H9 (cell line): Measurements from ENCODE around the gene SARNP. TPM values are rescaled to one million over a fixed set of nuclear protein-coding genes. Genes with fewer than 3 reads are reported as not detected.

Experiments
- DNase-seq: peaks from one replicate; pipeline ENCODE4 v3.0.0-alpha.2; 2017
- H2AFZ ChIP-seq: one replicate; pipeline ENCODE4 v1.6.1; 2013; ENCODE audit warnings: mild to moderate bottlenecking, low read length, control low read depth, moderate library complexity
- H2AK5ac ChIP-seq: 2 replicates; pipeline ENCODE4 v1.6.1; 2013; ENCODE audit warnings: low read length, control low read depth, mixed read lengths; ENCODE audit not compliant: insufficient read length
- H2BK120ac ChIP-seq: one replicate; pipeline ENCODE4 v1.6.1; 2013; ENCODE audit warnings: low read depth, mild to moderate bottlenecking, low read length, control low read depth, inconsistent platforms; ENCODE audit not compliant: poor library complexity, severe bottlenecking
- H2BK12ac ChIP-seq: 2 replicates; pipeline ENCODE4 v1.6.1; 2013; ENCODE audit warnings: low read length, control low read depth, mixed read lengths, low read depth; ENCODE audit not compliant: insufficient read length
- H2BK15ac ChIP-seq: 2 replicates; pipeline ENCODE4 v1.6.1; 2013; ENCODE audit warnings: low read depth, low read length, control low read depth
- H2BK20ac ChIP-seq: one replicate; pipeline ENCODE4 v1.6.1; 2013; ENCODE audit warnings: low read depth, mild to moderate bottlenecking, low read length, control low read depth, inconsistent platforms; ENCODE audit not compliant: poor library complexity, severe bottlenecking
- H2BK5ac ChIP-seq: 2 replicates; pipeline ENCODE4 v1.6.1; 2013; ENCODE audit warnings: low read length, control low read depth, mixed read lengths; ENCODE audit not compliant: insufficient read length
- H3K14ac ChIP-seq: 2 replicates; pipeline ENCODE4 v1.6.1; 2013; ENCODE audit warnings: low read length, control low read depth; ENCODE audit not compliant: insufficient read depth
- H3K18ac ChIP-seq: 2 replicates; pipeline ENCODE4 v1.6.1; 2013; ENCODE audit warnings: low read depth, mild to moderate bottlenecking, mixed read lengths, low read length, control low read depth; ENCODE audit not compliant: insufficient read length
- H3K23ac ChIP-seq: 2 replicates; pipeline ENCODE4 v1.6.1; 2013; ENCODE audit warnings: low read length, control low read depth, mixed read lengths, low read depth; ENCODE audit not compliant: insufficient read length
- H3K23me2 ChIP-seq: 2 replicates; pipeline ENCODE4 v1.6.1; 2013; ENCODE audit warnings: low read depth, mild to moderate bottlenecking, mixed read lengths, low read length, control low read depth; ENCODE audit not compliant: insufficient read length, poor library complexity, severe bottlenecking
- H3K27ac ChIP-seq: 2 replicates; pipeline ENCODE4 v1.5.1; 2013; ENCODE audit warnings: low read length, control low read depth, mixed read lengths, low read depth; ENCODE audit not compliant: insufficient read length
- H3K27me3 ChIP-seq: 2 replicates; pipeline ENCODE4 v1.6.1; 2013; ENCODE audit warnings: low read length, control low read depth, inconsistent platforms; ENCODE audit not compliant: insufficient read depth
- H3K4ac ChIP-seq: 2 replicates; pipeline ENCODE4 v1.6.1; 2013; ENCODE audit warnings: low read depth, mild to moderate bottlenecking, control low read depth, inconsistent platforms, low read length, moderate library complexity
- H3K4me1 ChIP-seq: 2 replicates; pipeline ENCODE4 v1.6.1; 2013; ENCODE audit warnings: low read length, control low read depth, inconsistent platforms; ENCODE audit not compliant: insufficient read depth
- H3K4me2 ChIP-seq: 2 replicates; pipeline ENCODE4 v1.6.1; 2013; ENCODE audit warnings: low read length, control low read depth, mixed read lengths; ENCODE audit not compliant: insufficient read length, insufficient read depth
- H3K56ac ChIP-seq: 2 replicates; pipeline ENCODE4 v1.6.1; 2013; ENCODE audit warnings: low read depth, mild to moderate bottlenecking, mixed read lengths, low read length, control low read depth; ENCODE audit not compliant: insufficient read length
- H3K79me1 ChIP-seq: 2 replicates; pipeline ENCODE4 v1.6.1; 2013; ENCODE audit warnings: low read depth, mild to moderate bottlenecking, moderate library complexity, low read length, control low read depth, inconsistent platforms; ENCODE audit not compliant: insufficient read depth, poor library complexity, severe bottlenecking
- H3K79me2 ChIP-seq: 2 replicates; pipeline ENCODE4 v1.6.1; 2013; ENCODE audit warnings: low read length, control low read depth, inconsistent platforms; ENCODE audit not compliant: insufficient read depth
- H3K9ac ChIP-seq: 2 replicates; pipeline ENCODE4 v1.6.1; 2013; ENCODE audit warnings: low read length, control low read depth, mixed read lengths; ENCODE audit not compliant: insufficient read length; ENCODE audit errors: extremely low read depth
- H3K9me3 ChIP-seq: one replicate; pipeline ENCODE4 v1.6.1; 2013; ENCODE audit warnings: low read depth, low read length, inconsistent platforms; ENCODE audit not compliant: control insufficient read depth
- H3T11ph ChIP-seq: one replicate; pipeline ENCODE4 v1.6.1; 2013; ENCODE audit warnings: mild to moderate bottlenecking, low read length, control low read depth, inconsistent platforms
- H4K20me1 ChIP-seq: one replicate; pipeline ENCODE4 v1.6.1; 2013; ENCODE audit not compliant: control insufficient read depth, insufficient read length, insufficient read depth
- H4K5ac ChIP-seq: 2 replicates; pipeline ENCODE4 v1.6.1; 2013; ENCODE audit warnings: low read depth, mild to moderate bottlenecking, mixed read lengths, low read length, control low read depth; ENCODE audit not compliant: insufficient read length
- H4K8ac ChIP-seq: replicated peaks from 2 replicates; pipeline ENCODE4 v1.6.1; 2013; ENCODE audit warnings: low read length, control low read depth, mixed read lengths, low read depth; ENCODE audit not compliant: insufficient read length
- H4K91ac ChIP-seq: 2 replicates; pipeline ENCODE4 v1.6.1; 2013; ENCODE audit warnings: low read depth, mild to moderate bottlenecking, moderate library complexity, mixed read lengths, low read length, control low read depth; ENCODE audit not compliant: insufficient read length
- H3K27ac Mint-ChIP-seq, 3 experiments: 2 replicates in 2 of 3; 3 replicates in 1 of 3; pipeline ENCODE4 v1.8.0; 2020 to 2021; ENCODE audit warnings: mixed read lengths in 3 of 3, mild to moderate bottlenecking in 1 of 3, moderate library complexity in 1 of 3
- H3K27me3 Mint-ChIP-seq: 2 replicates; pipeline ENCODE4 v1.8.0; 2021; ENCODE audit warnings: low read depth, mild to moderate bottlenecking, moderate library complexity, mixed read lengths
- H3K36me3 Mint-ChIP-seq, 3 experiments: 2 replicates in 2 of 3; 3 replicates in 1 of 3; pipeline ENCODE4 v1.8.0; 2020 to 2021; ENCODE audit warnings: low read depth in 3 of 3, mixed read lengths in 3 of 3; ENCODE audit not compliant: insufficient read depth in 1 of 3
- H3K4me1 Mint-ChIP-seq, 2 experiments: 2 replicates each; pipeline ENCODE4 v1.8.0; 2020; ENCODE audit warnings: mixed read lengths in 2 of 2
- H3K4me3 Mint-ChIP-seq, 2 experiments: 2 replicates in 1 of 2; 3 replicates in 1 of 2; pipeline ENCODE4 v1.8.0; 2020 to 2021; ENCODE audit warnings: mild to moderate bottlenecking in 2 of 2, mixed read lengths in 2 of 2, moderate library complexity in 1 of 2
- H3K9me3 Mint-ChIP-seq, 2 experiments: 2 replicates in 1 of 2; 3 replicates in 1 of 2; pipeline ENCODE4 v1.8.0; 2020; ENCODE audit warnings: mild to moderate bottlenecking in 2 of 2, mixed read lengths in 2 of 2, moderate library complexity in 1 of 2
- WGBS: extraction: QIAGEN DNeasy Blood & Tissue Kit; methylation state at CpG from one replicate; pipeline ENCODE4 v1.1.7; 2013; ENCODE audit warnings: missing lambda C conversion rate, low lambda C conversion rate, mixed read lengths; ENCODE audit not compliant: insufficient read length; ENCODE audit errors: extremely low coverage; 5-methylcytosine and 5-hydroxymethylcytosine counted together
- total RNA-seq: library from RNA; stranded (reverse); gene quantifications from 2 replicates; pipeline ENCODE4 v1.2.1, GENCODE V29; 2021
- TF ChIP-seq, protein P1 (sequence below): fragments of 200-600 bp; sonication (generic); conservative IDR thresholded peaks from 3 replicates; pipeline ENCODE4 v1.8.0; 2021; ENCODE audit warnings: antibody characterized with exemption, mild to moderate bottlenecking

Gene SARNP
- total RNA-seq, 1 experiment from 2014 or later = 127 TPM

DNA sequence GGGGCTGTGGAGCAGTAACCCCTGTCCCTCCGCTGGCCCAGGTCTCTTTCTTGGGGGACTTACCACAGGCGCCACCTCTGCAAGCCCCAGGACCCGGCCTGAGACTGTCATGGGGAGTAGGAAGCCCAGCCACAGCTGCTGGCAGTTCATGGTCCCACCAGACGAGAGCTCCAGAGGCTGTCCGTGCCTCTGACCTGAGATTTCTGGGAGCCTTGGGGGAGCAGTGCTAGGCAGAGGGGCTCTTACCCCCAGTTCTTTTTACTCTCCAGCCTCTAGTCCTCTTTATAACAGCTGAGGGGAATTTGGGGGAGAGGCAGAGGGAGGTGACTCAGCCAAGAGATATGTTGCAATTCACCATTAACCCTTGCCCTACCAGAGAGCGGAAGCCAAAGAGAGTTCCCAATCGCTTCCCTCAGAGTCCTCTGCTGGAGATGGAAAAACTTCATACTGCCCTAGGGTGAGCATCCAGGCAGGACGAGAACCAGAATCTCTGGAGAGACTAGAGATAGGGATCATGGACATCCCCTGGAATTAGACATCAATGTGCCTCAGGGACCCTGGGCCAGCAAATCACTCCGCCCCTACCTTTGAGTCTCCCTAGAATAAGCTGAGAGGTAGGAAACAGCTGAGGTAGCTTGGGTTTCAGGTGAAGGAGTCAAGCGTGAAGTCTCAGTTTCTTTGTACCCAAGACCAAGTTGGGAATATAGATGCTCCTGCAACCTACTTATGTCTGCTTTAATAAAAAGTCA is 25.3 kb upstream of the SARNP start, which contains the start of gene MMP19:
TSS of gene MMP19 (minus strand) at position 256 of the 749 bp plus-strand sequence. CDS start at position 150, 106 bp downstream.
- Mint-ChIP-seq H3K4me1 (peaks cover 25 to 29% of the 10 kb centered on the region in 2 experiments), H3K27ac (peak within 1 kb of the TSS; percentile 14 to 85 (median 80); a peak in 4 of 7 replicates), H3K36me3 (no peaks in the 10 kb centered on the region), H3K4me3 (peak within 1 kb of the TSS; percentile 31 to 35; a peak in 3 of 5 replicates), H3K9me3 (no peaks in the 10 kb centered on the region), H3K27me3 (0 out of 2 replicates have a peak, but pooled peaks cover 2% of the 10 kb centered on the region)
- Histone ChIP-seq H2AK5ac (no peak within 1 kb of the TSS), H4K8ac (no peak within 1 kb of the TSS), H2BK120ac (no peak within 1 kb of the TSS), H3K9ac (no peak within 1 kb of the TSS), H3K18ac (no peak within 1 kb of the TSS), H3K4me1 (no peaks in the 10 kb centered on the region; the same call in 1 of the 2 replicates), H3K4ac (no peak within 1 kb of the TSS), H3K79me1 (no peaks in the 10 kb centered on the region), H4K20me1 (peaks cover 3% of the 10 kb centered on the region), H2BK15ac (no peak within 1 kb of the TSS), H4K5ac (no peak within 1 kb of the TSS), H3K23ac (no peak within 1 kb of the TSS), H3K14ac (no peak within 1 kb of the TSS), H3K9me3 (no peaks in the 10 kb centered on the region), H3K23me2 (no peaks in the 10 kb centered on the region), H3T11ph (no peak within 1 kb of the TSS), H3K27ac (no peak within 1 kb of the TSS), H2BK5ac (no peak within 1 kb of the TSS), H2AFZ (no peak within 1 kb of the TSS), H3K4me2 (peak within 1 kb of the TSS; percentile 15), H3K27me3 (no peaks in the 10 kb centered on the region), H3K79me2 (no peaks in the 10 kb centered on the region), H4K91ac (no peak within 1 kb of the TSS), H3K56ac (no peak within 1 kb of the TSS), H2BK12ac (no peak within 1 kb of the TSS), H2BK20ac (no peak within 1 kb of the TSS)
- no CpG with 5 or more reads among the region's 10 CpGs for WGBS
- TF ChIP-seq, protein P1, sequence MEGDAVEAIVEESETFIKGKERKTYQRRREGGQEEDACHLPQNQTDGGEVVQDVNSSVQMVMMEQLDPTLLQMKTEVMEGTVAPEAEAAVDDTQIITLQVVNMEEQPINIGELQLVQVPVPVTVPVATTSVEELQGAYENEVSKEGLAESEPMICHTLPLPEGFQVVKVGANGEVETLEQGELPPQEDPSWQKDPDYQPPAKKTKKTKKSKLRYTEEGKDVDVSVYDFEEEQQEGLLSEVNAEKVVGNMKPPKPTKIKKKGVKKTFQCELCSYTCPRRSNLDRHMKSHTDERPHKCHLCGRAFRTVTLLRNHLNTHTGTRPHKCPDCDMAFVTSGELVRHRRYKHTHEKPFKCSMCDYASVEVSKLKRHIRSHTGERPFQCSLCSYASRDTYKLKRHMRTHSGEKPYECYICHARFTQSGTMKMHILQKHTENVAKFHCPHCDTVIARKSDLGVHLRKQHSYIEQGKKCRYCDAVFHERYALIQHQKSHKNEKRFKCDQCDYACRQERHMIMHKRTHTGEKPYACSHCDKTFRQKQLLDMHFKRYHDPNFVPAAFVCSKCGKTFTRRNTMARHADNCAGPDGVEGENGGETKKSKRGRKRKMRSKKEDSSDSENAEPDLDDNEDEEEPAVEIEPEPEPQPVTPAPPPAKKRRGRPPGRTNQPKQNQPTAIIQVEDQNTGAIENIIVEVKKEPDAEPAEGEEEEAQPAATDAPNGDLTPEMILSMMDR = no peak
- peak; percentile 73 for DNase-seq
